GM19372 (cell line): ENCODE data around the gene ITPR1.
A peak's percentile ranks its signal among the peaks of the same experiment; 100 is the strongest.

Source experiments
- ATAC-seq: cut with Tn5 transposase; IDR thresholded peaks from one replicate; pipeline ENCODE4 v1.9.1; 2021; ENCODE audit warnings: mild to moderate bottlenecking, low read depth, moderate library complexity; ENCODE audit not compliant: unreplicated experiment

The ITPR1 gene

GRCh38 chr3:4834403-4834866 lies 341.3 kb downstream of the ITPR1 start:
- peak; percentile 56 for ATAC-seq

- no peak for ATAC-seq
Observed at GRCh38 chr3:4835616-4836043, 342.5 kb downstream of the ITPR1 start.

- ATAC-seq: no peak
Observed at GRCh38 chr3:4836516-4836915, 343.4 kb downstream of the ITPR1 start.

- ATAC-seq: no peak
Observed at GRCh38 chr3:4837374-4837930, 344.3 kb downstream of the ITPR1 start.

GRCh38 chr3:4838621-4839022 lies 345.5 kb downstream of the ITPR1 start:
- peak; percentile 37 for ATAC-seq

- no peak for ATAC-seq
Observed at GRCh38 chr3:4839278-4839677, 346.1 kb downstream of the ITPR1 start.

GRCh38 chr3:4841225-4841624 lies 348.1 kb downstream of the ITPR1 start:
- no peak for ATAC-seq

- ATAC-seq: no peak
Observed at GRCh38 chr3:4841776-4842440, 348.8 kb downstream of the ITPR1 start.

- no peak for ATAC-seq
Observed at GRCh38 chr3:4843619-4844018, 350.5 kb downstream of the ITPR1 start.

GRCh38 chr3:4845882-4846281 lies 352.7 kb downstream of the ITPR1 start:
- ATAC-seq: peak; percentile 66

GRCh38 chr3:4846543-4846942 lies 353.4 kb downstream of the ITPR1 start:
- ATAC-seq: no peak

- no peak for ATAC-seq
Observed at GRCh38 chr3:4848176-4848825, 355.2 kb downstream of the ITPR1 start.

- ATAC-seq: no peak
Observed at GRCh38 chr3:4849136-4849535, 356.0 kb downstream of the ITPR1 start.

- no peak for ATAC-seq
Observed at GRCh38 chr3:4849739-4850138, 356.6 kb downstream of the ITPR1 start.

GRCh38 chr3:4850211-4850927 lies 357.2 kb downstream of the ITPR1 start:
- no peak for ATAC-seq

- ATAC-seq: no peak
Observed at GRCh38 chr3:4850928-4851265, 357.7 kb downstream of the ITPR1 start.

GRCh38 chr3:4852780-4853748 lies 359.9 kb downstream of the ITPR1 start:
- ATAC-seq: no peak

- ATAC-seq: no peak
Observed at GRCh38 chr3:4853749-4854140, 360.6 kb downstream of the ITPR1 start.

- ATAC-seq: no peak
Observed at GRCh38 chr3:4855676-4856075, 362.5 kb downstream of the ITPR1 start.

- no peak for ATAC-seq
Observed at GRCh38 chr3:4856136-4856535, 363.0 kb downstream of the ITPR1 start.
